ENCODE results near the gene LCN10. TPM values are rescaled to one million over a fixed set of nuclear protein-coding genes. Genes with fewer than 3 reads are reported as not detected.
"Not testable (repeated sequence)": the region's sequence is repeated elsewhere in the genome, so short reads cannot be mapped to it uniquely, and the experiment has no call there.

The LCN10 gene
- polyA plus RNA-seq, 2 donors, result 5.3 to 14.9 TPM

- Histone ChIP-seq H3K27me3 (ENCODE audit: control insufficient read depth in 1 of 2, insufficient read depth in 2 of 2, low read length in 2 of 2) (peaks cover 0 to 3% of the 10 kb centered on the region in 2 donors), H3K27ac (ENCODE audit: low read depth in 2 of 2, low read length in 1 of 2) (no peak overlapping the region), H3K4me3 (ENCODE audit: low read depth in 1 of 2, low read length in 2 of 2) (no peak overlapping the region), H3K4me1 (ENCODE audit: control insufficient read depth in 2 of 2, insufficient read depth in 2 of 2, low read length in 1 of 2) (no peaks in the 10 kb centered on the region), H3K36me3 (ENCODE audit: control insufficient read depth in 2 of 2, insufficient read depth in 2 of 2, low read length in 1 of 2) (no peaks in the 10 kb centered on the region), H3K9me3 (ENCODE audit: control insufficient read depth in 2 of 2, insufficient read depth in 1 of 2, low read depth in 1 of 2, low read length in 1 of 2) (no peaks in the 10 kb centered on the region)
- 15 to 20% methylated on average over 34 to 36 of the region's 37 CpGs for WGBS, 2 donors
Measured at GRCh38 chr9:136762915-136763648, 20.3 kb upstream of the LCN10 start.

GRCh38 chr9:136762221-136762691 is 19.5 kb upstream of the LCN10 start:
- H3K36me3 ChIP-seq (ENCODE audit: control insufficient read depth in 2 of 2, insufficient read depth in 2 of 2, low read length in 1 of 2), result no peaks in the 10 kb centered on the region
- no peaks in the 10 kb centered on the region for H3K9me3 ChIP-seq (ENCODE audit: control insufficient read depth in 2 of 2, insufficient read depth in 1 of 2, low read depth in 1 of 2, low read length in 1 of 2)
- no peaks in the 10 kb centered on the region for H3K27me3 ChIP-seq (ENCODE audit: control insufficient read depth in 1 of 2, insufficient read depth in 2 of 2, low read length in 2 of 2)
- H3K4me1 ChIP-seq (ENCODE audit: control insufficient read depth in 2 of 2, insufficient read depth in 2 of 2, low read length in 1 of 2), result no peaks in the 10 kb centered on the region
- H3K27ac ChIP-seq (ENCODE audit: low read depth in 2 of 2, low read length in 1 of 2), result no peak overlapping the region
- no peak overlapping the region for H3K4me3 ChIP-seq (ENCODE audit: low read depth in 1 of 2, low read length in 2 of 2)
- WGBS, 2 donors, result 76 to 82% methylated on average over 17 of the region's 17 CpGs

- H3K27me3 ChIP-seq (ENCODE audit: control insufficient read depth in 1 of 2, insufficient read depth in 2 of 2, low read length in 2 of 2), result no peaks in the 10 kb centered on the region
- no peaks in the 10 kb centered on the region for H3K4me1 ChIP-seq (ENCODE audit: control insufficient read depth in 2 of 2, insufficient read depth in 2 of 2, low read length in 1 of 2)
- H3K27ac ChIP-seq (ENCODE audit: low read depth in 2 of 2, low read length in 1 of 2), result no peak overlapping the region
- no peaks in the 10 kb centered on the region for H3K9me3 ChIP-seq (ENCODE audit: control insufficient read depth in 2 of 2, insufficient read depth in 1 of 2, low read depth in 1 of 2, low read length in 1 of 2)
- WGBS, 2 donors, result 77 to 80% methylated on average over 13 of the region's 13 CpGs
- no peak overlapping the region for H3K4me3 ChIP-seq (ENCODE audit: low read depth in 1 of 2, low read length in 2 of 2)
- no peaks in the 10 kb centered on the region for H3K36me3 ChIP-seq (ENCODE audit: control insufficient read depth in 2 of 2, insufficient read depth in 2 of 2, low read length in 1 of 2)
Measured at GRCh38 chr9:136761545-136761981, 18.8 kb upstream of the LCN10 start.

GRCh38 chr9:136760834-136761544 is 18.2 kb upstream of the LCN10 start:
- H3K27me3 ChIP-seq (ENCODE audit: control insufficient read depth in 1 of 2, insufficient read depth in 2 of 2, low read length in 2 of 2); H3K4me1 ChIP-seq (ENCODE audit: control insufficient read depth in 2 of 2, insufficient read depth in 2 of 2, low read length in 1 of 2); H3K27ac ChIP-seq (ENCODE audit: low read depth in 2 of 2, low read length in 1 of 2); H3K4me3 ChIP-seq (ENCODE audit: low read depth in 1 of 2, low read length in 2 of 2); H3K9me3 ChIP-seq (ENCODE audit: control insufficient read depth in 2 of 2, insufficient read depth in 1 of 2, low read depth in 1 of 2, low read length in 1 of 2); H3K36me3 ChIP-seq (ENCODE audit: control insufficient read depth in 2 of 2, insufficient read depth in 2 of 2, low read length in 1 of 2): not testable (repeated sequence)
- 39 to 40% methylated on average over 22 of the region's 22 CpGs for WGBS, 2 donors

- Histone ChIP-seq H3K4me1 (ENCODE audit: control insufficient read depth in 2 of 2, insufficient read depth in 2 of 2, low read length in 1 of 2) (no peaks in the 10 kb centered on the region), H3K27me3 (ENCODE audit: control insufficient read depth in 1 of 2, insufficient read depth in 2 of 2, low read length in 2 of 2) (no peaks in the 10 kb centered on the region)
- 65 to 78% methylated on average over 24 to 25 of the region's 25 CpGs for WGBS, 2 donors
Measured at GRCh38 chr9:136760424-136760823, 17.7 kb upstream of the LCN10 start.

GRCh38 chr9:136759436-136760325 is 16.9 kb upstream of the LCN10 start:
- H3K4me1 ChIP-seq (ENCODE audit: control insufficient read depth in 2 of 2, insufficient read depth in 2 of 2, low read length in 1 of 2), result no peaks in the 10 kb centered on the region
- H3K27me3 ChIP-seq (ENCODE audit: control insufficient read depth in 1 of 2, insufficient read depth in 2 of 2, low read length in 2 of 2), result no peaks in the 10 kb centered on the region
- 82 to 87% methylated on average over 25 to 27 of the region's 27 CpGs for WGBS, 2 donors
- peaks cover 4 to 11% of the 10 kb centered on the region in 2 donors for H3K9me3 ChIP-seq (ENCODE audit: control insufficient read depth in 2 of 2, insufficient read depth in 1 of 2, low read depth in 1 of 2, low read length in 1 of 2)
- H3K36me3 ChIP-seq (ENCODE audit: control insufficient read depth in 2 of 2, insufficient read depth in 2 of 2, low read length in 1 of 2), result no peaks in the 10 kb centered on the region
- H3K27ac ChIP-seq (ENCODE audit: low read depth in 2 of 2, low read length in 1 of 2), result no peak overlapping the region
- H3K4me3 ChIP-seq (ENCODE audit: low read depth in 1 of 2, low read length in 2 of 2), result no peak overlapping the region

More at GRCh38 chr9:136760424-136760823, 17.7 kb upstream of the LCN10 start:
- peaks cover 4 to 9% of the 10 kb centered on the region in 2 donors for H3K9me3 ChIP-seq (ENCODE audit: control insufficient read depth in 2 of 2, insufficient read depth in 1 of 2, low read depth in 1 of 2, low read length in 1 of 2)
- no peak overlapping the region for H3K27ac ChIP-seq (ENCODE audit: low read depth in 2 of 2, low read length in 1 of 2)
- no peak overlapping the region for H3K4me3 ChIP-seq (ENCODE audit: low read depth in 1 of 2, low read length in 2 of 2)
- H3K36me3 ChIP-seq (ENCODE audit: control insufficient read depth in 2 of 2, insufficient read depth in 2 of 2, low read length in 1 of 2), result no peaks in the 10 kb centered on the region

GRCh38 chr9:136759001-136759400 is 16.3 kb upstream of the LCN10 start:
- Histone ChIP-seq H3K4me3 (ENCODE audit: low read depth in 1 of 2, low read length in 2 of 2) (no peak overlapping the region), H3K9me3 (ENCODE audit: control insufficient read depth in 2 of 2, insufficient read depth in 1 of 2, low read depth in 1 of 2, low read length in 1 of 2) (peaks cover 4 to 11% of the 10 kb centered on the region in 2 donors), H3K36me3 (ENCODE audit: control insufficient read depth in 2 of 2, insufficient read depth in 2 of 2, low read length in 1 of 2) (no peaks in the 10 kb centered on the region), H3K4me1 (ENCODE audit: control insufficient read depth in 2 of 2, insufficient read depth in 2 of 2, low read length in 1 of 2) (no peaks in the 10 kb centered on the region), H3K27ac (ENCODE audit: low read depth in 2 of 2, low read length in 1 of 2) (no peak overlapping the region), H3K27me3 (ENCODE audit: control insufficient read depth in 1 of 2, insufficient read depth in 2 of 2, low read length in 2 of 2) (no peaks in the 10 kb centered on the region)
- 80 to 83% methylated on average over 9 of the region's 9 CpGs for WGBS, 2 donors

GRCh38 chr9:136757751-136758140 is 15.0 kb upstream of the LCN10 start:
- Histone ChIP-seq H3K27me3 (ENCODE audit: control insufficient read depth in 1 of 2, insufficient read depth in 2 of 2, low read length in 2 of 2) (no peaks in the 10 kb centered on the region), H3K4me3 (ENCODE audit: low read depth in 1 of 2, low read length in 2 of 2) (no peak overlapping the region), H3K36me3 (ENCODE audit: control insufficient read depth in 2 of 2, insufficient read depth in 2 of 2, low read length in 1 of 2) (no peaks in the 10 kb centered on the region), H3K4me1 (ENCODE audit: control insufficient read depth in 2 of 2, insufficient read depth in 2 of 2, low read length in 1 of 2) (no peaks in the 10 kb centered on the region), H3K9me3 (ENCODE audit: control insufficient read depth in 2 of 2, insufficient read depth in 1 of 2, low read depth in 1 of 2, low read length in 1 of 2) (peaks cover 4 to 11% of the 10 kb centered on the region in 2 donors), H3K27ac (ENCODE audit: low read depth in 2 of 2, low read length in 1 of 2) (no peak overlapping the region)
- WGBS, 2 donors, result 78 to 79% methylated on average over 20 of the region's 20 CpGs

- Histone ChIP-seq H3K9me3 (ENCODE audit: control insufficient read depth in 2 of 2, insufficient read depth in 1 of 2, low read depth in 1 of 2, low read length in 1 of 2) (peaks cover 4 to 11% of the 10 kb centered on the region in 2 donors), H3K4me3 (ENCODE audit: low read depth in 1 of 2, low read length in 2 of 2) (no peak overlapping the region), H3K36me3 (ENCODE audit: control insufficient read depth in 2 of 2, insufficient read depth in 2 of 2, low read length in 1 of 2) (no peaks in the 10 kb centered on the region), H3K4me1 (ENCODE audit: control insufficient read depth in 2 of 2, insufficient read depth in 2 of 2, low read length in 1 of 2) (no peaks in the 10 kb centered on the region), H3K27ac (ENCODE audit: low read depth in 2 of 2, low read length in 1 of 2) (no peak overlapping the region), H3K27me3 (ENCODE audit: control insufficient read depth in 1 of 2, insufficient read depth in 2 of 2, low read length in 2 of 2) (no peaks in the 10 kb centered on the region)
- WGBS, 2 donors, result 85 to 88% methylated on average over 20 of the region's 20 CpGs
Measured at GRCh38 chr9:136757328-136757727, 14.6 kb upstream of the LCN10 start.

All from esophagus (tissue), 2 donors.